WERI-Rb-1 (cell line): ENCODE data around the gene SLCO4A1.

Source experiments
- DNase-seq: peaks from one replicate; pipeline ENCODE4 v3.0.0-alpha.2; 2020
- H3K27ac ChIP-seq: fragments of 250-450 bp; sonication (Bioruptor Pico); 2 replicates; pipeline ENCODE4 v1.5.1; 2020; ENCODE audit warnings: mild to moderate bottlenecking, moderate library complexity
- H3K27me3 ChIP-seq: fragments of 250-450 bp; sonication (Bioruptor Pico); 2 replicates; pipeline ENCODE4 v1.5.1; 2021; ENCODE audit warnings: mild to moderate bottlenecking, low read depth, moderate library complexity; ENCODE audit not compliant: insufficient read depth, severe bottlenecking
- H3K36me3 ChIP-seq: fragments of 250-450 bp; sonication (Bioruptor Pico); 2 replicates; pipeline ENCODE4 v1.5.1; 2020; ENCODE audit warnings: mild to moderate bottlenecking, moderate library complexity
- H3K4me3 ChIP-seq: 2 replicates; pipeline ENCODE4 v1.5.1; 2011; ENCODE audit warnings: low read depth, mild to moderate bottlenecking, control low read depth, low read length
- H3K9me3 ChIP-seq: fragments of 250-450 bp; sonication (Bioruptor Pico); 2 replicates; pipeline ENCODE4 v1.5.1; 2021; ENCODE audit warnings: mild to moderate bottlenecking, moderate library complexity; ENCODE audit not compliant: severe bottlenecking
- CTCF ChIP-seq: IDR thresholded peaks from 2 replicates; pipeline ENCODE4 v1.5.1; 2011; ENCODE audit warnings: low read depth, mild to moderate bottlenecking, control low read depth, inconsistent platforms, low read length

The SLCO4A1 gene

GRCh38 chr20:62661647-62662046 lies 19.3 kb downstream of the SLCO4A1 start:
- peaks cover 23% of the 10 kb centered on the region for H3K36me3 ChIP-seq
- H3K4me3 ChIP-seq, result no peak overlapping the region
- no peaks in the 10 kb centered on the region for H3K9me3 ChIP-seq
- no peak overlapping the region for H3K27ac ChIP-seq
- no peak for TF ChIP-seq CTCF
- DNase-seq, result no peak
- no peaks in the 10 kb centered on the region for H3K27me3 ChIP-seq

- TF ChIP-seq CTCF, result no peak
- peaks cover 19% of the 10 kb centered on the region; the same call in 1 of the 2 replicates for H3K36me3 ChIP-seq
- H3K9me3 ChIP-seq, result no peaks in the 10 kb centered on the region
- H3K27ac ChIP-seq, result no peak overlapping the region
- no peak overlapping the region for H3K4me3 ChIP-seq
- no peaks in the 10 kb centered on the region for H3K27me3 ChIP-seq
- DNase-seq, result no peak
Observed at GRCh38 chr20:62662422-62662821, 20.1 kb downstream of the SLCO4A1 start.

- no peak overlapping the region for H3K27ac ChIP-seq
- no peak for TF ChIP-seq CTCF
Observed at GRCh38 chr20:62663145-62664018, 21.1 kb downstream of the SLCO4A1 start.

GRCh38 chr20:62664019-62664971 lies 22.0 kb downstream of the SLCO4A1 start:
- no peak for DNase-seq
- Histone ChIP-seq H3K27ac (no peak overlapping the region), H3K4me3 (no peak overlapping the region), H3K9me3 (no peaks in the 10 kb centered on the region), H3K36me3 (peaks cover 21% of the 10 kb centered on the region), H3K27me3 (no peaks in the 10 kb centered on the region)
- 0 out of 2 replicates have a peak, but pooled peaks have one; percentile 1 for TF ChIP-seq CTCF

More at GRCh38 chr20:62663145-62664018, 21.1 kb downstream of the SLCO4A1 start:
- H3K36me3 ChIP-seq, result peaks cover 24% of the 10 kb centered on the region
- DNase-seq, result no peak
- H3K9me3 ChIP-seq, result no peaks in the 10 kb centered on the region
- no peak overlapping the region for H3K4me3 ChIP-seq
- H3K27me3 ChIP-seq, result no peaks in the 10 kb centered on the region

- Histone ChIP-seq H3K27me3 (no peaks in the 10 kb centered on the region), H3K4me3 (no peak overlapping the region), H3K36me3 (peaks cover 19% of the 10 kb centered on the region), H3K27ac (no peak overlapping the region), H3K9me3 (no peaks in the 10 kb centered on the region)
- no peak for TF ChIP-seq CTCF
- no peak for DNase-seq
Observed at GRCh38 chr20:62665153-62665754, 23.0 kb downstream of the SLCO4A1 start.
